GM12873 (cell line): ENCODE results near the gene TMEM92.

ENCODE experiments used
- TF ChIP-seq, protein P1 (sequence below): IDR thresholded peaks from 2 replicates; pipeline ENCODE4 v1.5.1; 2012; ENCODE audit warnings: low read depth, mild to moderate bottlenecking, moderate library complexity, low read length, control low read depth; ENCODE audit not compliant: insufficient read depth; ENCODE audit errors: missing control alignments

The TMEM92 gene

DNA sequence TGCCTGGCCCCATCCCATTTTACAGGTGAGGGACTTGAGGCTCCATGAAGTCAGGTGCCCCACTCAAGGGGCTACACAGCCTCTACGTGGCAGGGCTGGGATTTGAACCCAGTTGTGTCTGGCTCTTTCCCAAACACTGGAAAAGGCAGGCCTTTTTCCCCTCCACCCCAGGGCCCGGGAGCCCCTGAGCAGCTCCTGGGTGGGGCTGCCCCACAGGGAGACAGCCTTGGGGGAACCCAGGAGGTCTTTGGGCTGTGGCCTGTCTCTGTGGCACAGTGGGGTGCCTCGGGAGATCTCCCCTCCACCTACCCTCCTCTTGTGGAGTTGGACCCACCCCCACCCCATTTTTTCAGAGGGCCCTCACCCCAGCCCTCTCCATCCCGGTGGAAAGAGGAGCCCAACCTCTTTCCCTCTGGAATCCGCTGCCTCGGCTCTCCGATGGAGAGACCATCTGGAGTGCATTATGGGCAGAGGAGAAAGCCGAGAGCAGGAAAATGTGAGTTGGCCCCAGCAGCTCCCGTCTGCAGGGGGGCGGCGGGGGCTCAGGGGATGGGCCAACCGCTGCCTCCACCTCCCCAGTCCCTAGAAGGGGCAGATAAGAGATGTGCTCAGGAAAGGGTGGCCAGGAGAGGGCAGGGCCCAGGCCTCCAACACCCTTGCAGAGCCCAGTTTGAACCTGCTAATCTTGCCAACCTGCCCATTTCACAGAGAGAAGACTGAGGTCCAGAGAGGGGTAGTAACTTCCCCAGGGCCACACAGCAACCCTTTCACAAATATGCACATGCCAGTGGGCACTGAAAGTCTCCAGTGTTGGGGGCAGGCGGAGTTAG lies 15.4 kb upstream of the TMEM92 start:
- TF ChIP-seq, protein P1, sequence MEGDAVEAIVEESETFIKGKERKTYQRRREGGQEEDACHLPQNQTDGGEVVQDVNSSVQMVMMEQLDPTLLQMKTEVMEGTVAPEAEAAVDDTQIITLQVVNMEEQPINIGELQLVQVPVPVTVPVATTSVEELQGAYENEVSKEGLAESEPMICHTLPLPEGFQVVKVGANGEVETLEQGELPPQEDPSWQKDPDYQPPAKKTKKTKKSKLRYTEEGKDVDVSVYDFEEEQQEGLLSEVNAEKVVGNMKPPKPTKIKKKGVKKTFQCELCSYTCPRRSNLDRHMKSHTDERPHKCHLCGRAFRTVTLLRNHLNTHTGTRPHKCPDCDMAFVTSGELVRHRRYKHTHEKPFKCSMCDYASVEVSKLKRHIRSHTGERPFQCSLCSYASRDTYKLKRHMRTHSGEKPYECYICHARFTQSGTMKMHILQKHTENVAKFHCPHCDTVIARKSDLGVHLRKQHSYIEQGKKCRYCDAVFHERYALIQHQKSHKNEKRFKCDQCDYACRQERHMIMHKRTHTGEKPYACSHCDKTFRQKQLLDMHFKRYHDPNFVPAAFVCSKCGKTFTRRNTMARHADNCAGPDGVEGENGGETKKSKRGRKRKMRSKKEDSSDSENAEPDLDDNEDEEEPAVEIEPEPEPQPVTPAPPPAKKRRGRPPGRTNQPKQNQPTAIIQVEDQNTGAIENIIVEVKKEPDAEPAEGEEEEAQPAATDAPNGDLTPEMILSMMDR: no peak

DNA sequence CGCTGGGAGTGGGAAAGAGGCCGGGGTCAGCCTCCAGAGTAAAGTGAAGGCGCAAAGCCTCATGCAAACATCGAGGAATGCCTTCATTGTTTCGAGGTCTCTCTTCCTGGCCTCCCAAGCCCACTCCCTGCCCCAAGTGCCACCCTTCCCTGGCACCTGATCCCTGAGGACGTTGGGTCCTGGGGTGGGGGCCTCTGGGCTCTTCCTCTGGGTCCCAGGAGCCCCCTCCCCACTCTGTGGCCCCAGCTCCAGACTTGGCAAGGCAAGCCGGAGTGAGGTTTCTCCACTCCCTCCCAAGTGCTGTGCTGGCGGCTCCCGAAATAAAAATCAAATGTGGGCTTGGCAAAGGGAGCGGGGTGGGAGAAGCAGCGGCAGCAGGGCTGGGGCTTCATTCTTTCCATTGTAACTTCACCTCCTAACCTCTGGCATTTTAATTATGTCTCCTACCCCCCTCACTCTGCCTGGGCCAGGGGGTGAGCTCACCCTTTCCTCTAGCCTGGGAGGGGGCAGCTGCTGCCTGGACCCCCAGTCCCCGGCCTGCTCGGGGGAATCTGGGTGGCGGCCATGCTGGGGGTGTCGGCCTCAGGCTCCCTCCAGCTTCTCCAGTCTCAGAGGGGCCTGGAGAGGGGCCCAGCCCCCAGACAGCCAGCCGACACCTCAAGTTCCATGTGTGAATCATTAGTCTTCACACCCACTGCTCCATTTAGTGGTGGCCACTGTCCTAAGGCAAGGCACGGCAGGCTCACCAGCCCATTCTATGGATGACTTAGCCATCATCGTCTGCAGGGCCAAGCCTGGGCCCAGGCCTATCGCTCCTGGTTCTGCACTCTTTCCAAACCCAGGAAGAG lies 14.6 kb upstream of the TMEM92 start:
- TF ChIP-seq, protein P1: no peak

DNA sequence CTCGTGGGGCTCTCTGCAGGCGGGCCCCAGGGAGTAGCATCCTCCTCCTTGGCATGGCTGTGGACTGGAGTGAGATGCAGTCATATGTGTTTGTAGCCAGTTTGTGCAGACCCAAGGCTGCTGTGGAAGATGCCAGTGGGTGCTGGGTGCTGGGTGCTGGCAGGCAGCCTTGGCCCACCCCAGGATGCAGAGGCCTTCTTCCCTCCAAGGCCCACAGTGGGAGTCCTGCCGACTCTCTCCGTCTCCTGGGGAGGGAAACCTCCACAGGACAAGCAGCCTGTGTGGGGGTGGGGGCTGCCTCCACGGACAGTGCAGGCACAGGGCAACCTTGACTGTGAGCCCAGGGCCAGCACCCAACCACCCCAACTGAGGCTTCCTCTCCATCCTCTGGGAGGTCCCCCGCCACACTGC lies 13.8 kb upstream of the TMEM92 start:
- TF ChIP-seq, protein P1: no peak

DNA sequence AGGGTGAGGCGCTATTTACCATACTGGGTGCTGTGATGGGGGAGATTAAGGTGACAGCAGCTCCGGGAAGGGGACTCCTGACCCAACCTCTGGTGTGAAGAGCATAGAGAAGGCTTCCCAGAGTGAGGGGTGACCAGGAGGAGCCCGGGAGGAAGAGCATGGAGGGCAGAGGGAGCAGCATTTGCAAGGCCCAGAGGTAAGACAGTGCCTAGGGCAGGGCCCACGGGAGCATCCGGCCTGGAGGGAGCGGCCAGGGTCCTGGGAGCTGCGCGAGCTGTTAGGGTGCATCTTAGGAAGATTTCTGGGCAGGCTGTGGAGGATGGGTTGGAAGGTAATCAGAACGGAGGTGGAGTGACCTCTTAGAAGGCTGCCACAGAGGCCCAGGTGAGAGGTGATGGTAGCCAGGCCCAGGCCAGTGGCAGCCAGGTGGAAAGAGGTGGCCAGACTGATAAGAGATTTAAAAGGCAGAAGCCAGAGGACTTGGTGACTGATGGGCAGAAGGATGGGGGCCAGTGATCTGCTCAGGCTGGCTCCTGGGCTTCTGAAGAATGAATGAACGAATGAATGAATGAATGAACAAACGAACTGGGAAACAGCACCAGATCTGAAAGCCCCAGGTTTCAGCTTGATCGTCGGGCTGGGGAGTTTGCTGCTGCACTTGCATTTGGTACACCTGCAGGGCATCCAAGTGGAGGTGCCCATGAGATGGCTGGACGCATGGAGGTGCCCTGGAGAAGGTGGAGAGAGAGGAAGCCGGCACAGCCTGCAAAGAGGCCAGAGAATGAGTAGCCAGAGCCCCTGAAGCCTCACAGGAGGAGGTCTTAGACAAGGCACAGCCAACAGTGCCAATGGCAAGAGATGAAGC lies 13.0 kb upstream of the TMEM92 start:
- TF ChIP-seq, protein P1: no peak

DNA sequence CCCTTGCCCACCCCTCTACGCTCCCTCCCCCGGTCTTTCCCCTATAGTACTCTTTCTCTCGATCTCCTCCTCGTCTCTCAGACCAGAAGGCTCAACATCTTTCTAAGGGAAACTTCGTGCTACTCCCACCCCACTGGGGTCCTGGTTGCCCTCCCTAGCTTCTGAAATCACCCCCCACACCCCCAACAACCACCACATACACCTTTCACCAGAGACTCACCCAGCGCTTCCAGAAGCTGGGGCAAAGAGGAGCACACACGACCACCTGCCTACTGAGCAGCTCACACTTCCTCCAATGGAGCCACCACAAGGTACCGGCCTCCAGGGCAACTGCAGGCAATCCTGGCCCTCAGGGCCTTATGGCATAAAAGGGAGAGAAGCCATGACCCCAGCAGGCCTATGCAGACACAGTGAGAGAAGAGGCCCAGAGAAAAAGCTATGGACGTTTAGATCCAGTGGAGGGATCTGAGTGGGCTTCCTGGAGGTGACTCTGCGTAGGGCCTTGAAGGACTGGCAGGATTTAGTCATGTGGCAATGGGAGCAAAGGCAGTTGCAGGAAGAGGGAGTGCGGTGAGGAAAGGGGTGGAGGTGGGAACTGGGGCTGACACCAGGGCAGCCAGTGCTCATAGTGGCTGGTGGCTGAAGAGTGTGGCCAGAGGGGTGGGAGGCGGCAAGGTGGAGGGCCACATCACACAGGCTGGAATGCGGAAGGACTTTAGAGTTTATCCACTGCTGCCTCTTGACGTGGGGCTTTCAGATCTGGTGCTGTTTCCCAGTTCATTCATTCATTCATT lies 12.1 kb upstream of the TMEM92 start:
- TF ChIP-seq, protein P1: no peak

DNA sequence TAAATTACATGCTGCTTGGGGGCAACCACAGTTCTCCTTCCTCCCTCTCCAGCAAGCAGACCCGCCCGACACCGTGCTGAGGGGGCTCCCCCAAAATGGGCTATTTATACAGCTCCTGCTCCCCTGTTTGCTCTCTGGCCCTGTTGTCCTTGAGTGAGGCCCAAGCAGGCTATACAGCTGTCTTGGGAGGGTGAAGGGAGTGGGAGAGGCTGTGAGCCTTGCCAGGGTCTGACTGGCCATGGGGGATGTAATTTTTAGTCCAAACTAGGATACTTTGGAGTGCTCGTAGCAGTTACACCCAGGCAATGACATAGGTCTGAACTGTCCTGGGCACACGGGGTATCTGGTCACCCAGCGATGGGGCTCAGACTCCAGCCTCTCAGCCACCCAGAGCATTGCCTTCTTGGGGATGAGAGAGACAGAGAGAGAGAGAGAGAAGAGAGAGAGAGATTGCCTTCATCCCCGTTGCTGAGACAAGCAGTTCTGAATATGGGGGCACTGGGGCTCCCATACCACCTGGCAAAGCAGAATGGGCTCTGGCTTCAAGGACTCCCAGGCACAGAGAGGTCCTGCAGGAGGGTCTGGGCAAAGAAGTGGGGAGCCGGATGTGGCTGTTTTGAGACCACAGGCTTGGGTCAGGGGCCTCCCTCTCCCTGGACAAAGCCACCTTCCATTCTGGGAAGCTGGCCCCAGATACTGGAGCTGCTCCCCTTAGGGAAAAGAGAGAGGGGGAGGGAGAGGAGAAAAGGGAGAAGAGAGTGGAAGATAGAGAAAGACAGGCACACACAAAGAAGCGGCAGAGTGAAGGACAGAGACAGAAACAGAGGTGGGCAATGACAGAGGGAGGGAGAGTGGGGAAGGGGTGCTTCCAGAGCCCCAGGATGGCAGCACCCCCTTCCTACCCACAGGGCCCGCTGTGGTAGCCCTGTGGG lies 10.7 kb upstream of the TMEM92 start:
- TF ChIP-seq, protein P1: no peak
